ENCODE results near the gene ECSIT.

GRCh38 chr19:11461453-11461852 lies 67.5 kb downstream of the ECSIT start:
- TF ChIP-seq POLR2A (IDR thresholded peaks at IDR 0.05), result no peak
- TF ChIP-seq, protein P1, sequence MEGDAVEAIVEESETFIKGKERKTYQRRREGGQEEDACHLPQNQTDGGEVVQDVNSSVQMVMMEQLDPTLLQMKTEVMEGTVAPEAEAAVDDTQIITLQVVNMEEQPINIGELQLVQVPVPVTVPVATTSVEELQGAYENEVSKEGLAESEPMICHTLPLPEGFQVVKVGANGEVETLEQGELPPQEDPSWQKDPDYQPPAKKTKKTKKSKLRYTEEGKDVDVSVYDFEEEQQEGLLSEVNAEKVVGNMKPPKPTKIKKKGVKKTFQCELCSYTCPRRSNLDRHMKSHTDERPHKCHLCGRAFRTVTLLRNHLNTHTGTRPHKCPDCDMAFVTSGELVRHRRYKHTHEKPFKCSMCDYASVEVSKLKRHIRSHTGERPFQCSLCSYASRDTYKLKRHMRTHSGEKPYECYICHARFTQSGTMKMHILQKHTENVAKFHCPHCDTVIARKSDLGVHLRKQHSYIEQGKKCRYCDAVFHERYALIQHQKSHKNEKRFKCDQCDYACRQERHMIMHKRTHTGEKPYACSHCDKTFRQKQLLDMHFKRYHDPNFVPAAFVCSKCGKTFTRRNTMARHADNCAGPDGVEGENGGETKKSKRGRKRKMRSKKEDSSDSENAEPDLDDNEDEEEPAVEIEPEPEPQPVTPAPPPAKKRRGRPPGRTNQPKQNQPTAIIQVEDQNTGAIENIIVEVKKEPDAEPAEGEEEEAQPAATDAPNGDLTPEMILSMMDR (IDR thresholded peaks at IDR 0.05 in 4 of 5, conservative IDR thresholded peaks at IDR 0.05 in 1 of 5), result no peak
